CD4-positive, alpha-beta T cell treated with Interferon gamma for 1 hour (primary cell): ENCODE measurements around the gene WTIP.
"Not testable (repeated sequence)": the region's sequence is repeated elsewhere in the genome, so short reads cannot be mapped to it uniquely, and the experiment has no call there.

Source experiments
- DNase-seq: peaks from one replicate; pipeline ENCODE4 v3.0.0-alpha.2; 2020

WTIP gene

GRCh38 chr19:34480971-34481841 is at the start of gene WTIP:
TSS of gene WTIP (plus strand) at chr19:34481758. CDS start at chr19:34481975, 217 bp downstream.
- DNase-seq = no peak

DNA sequence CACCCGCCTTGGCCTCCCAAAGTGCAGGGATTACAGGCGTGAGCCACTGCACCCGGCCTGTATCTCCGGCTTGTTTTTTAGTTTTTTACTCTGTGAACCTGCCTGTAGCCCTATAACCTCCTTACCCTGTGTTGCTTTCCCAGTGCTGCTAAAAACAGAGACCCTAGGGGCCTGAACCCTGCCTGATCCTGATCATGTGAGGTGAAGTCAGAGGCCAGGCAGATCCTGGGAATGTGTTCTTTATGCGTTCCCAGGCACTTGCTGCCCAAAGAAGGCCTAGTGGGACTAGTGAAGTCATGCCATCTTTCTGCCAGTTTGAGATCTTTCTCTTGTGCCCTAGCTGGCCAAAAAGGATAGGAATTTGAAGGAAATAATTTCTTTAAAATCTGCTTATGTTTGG is 48.8 kb upstream of the WTIP start:
- DNase-seq = no peak

GRCh38 chr19:34436716-34437115 is 44.8 kb upstream of the WTIP start:
- no peak for DNase-seq

DNA sequence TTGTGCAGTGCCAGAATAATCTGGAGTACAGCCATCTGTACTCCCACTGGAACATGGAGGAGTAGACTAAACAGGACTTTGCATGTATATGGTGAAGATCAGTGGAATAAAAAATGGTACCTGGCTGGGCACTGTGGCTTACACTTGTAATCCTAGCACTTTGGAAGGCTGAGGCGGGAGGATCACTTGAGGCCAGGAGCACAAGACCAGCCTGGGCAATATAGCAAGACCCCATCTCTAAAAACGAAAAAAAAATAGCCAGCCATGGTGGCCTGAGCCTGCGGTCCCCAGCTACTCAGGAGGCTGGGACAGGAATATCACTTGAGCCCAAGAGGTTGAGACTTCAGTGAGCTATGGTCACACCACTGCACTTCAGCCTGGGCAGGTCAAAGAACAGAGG is 33.4 kb upstream of the WTIP start:
- DNase-seq = no peak

- DNase-seq = no peak
These were observed 28.8 kb upstream of the WTIP start for GRCh38 chr19:34452723-34453122.

DNA sequence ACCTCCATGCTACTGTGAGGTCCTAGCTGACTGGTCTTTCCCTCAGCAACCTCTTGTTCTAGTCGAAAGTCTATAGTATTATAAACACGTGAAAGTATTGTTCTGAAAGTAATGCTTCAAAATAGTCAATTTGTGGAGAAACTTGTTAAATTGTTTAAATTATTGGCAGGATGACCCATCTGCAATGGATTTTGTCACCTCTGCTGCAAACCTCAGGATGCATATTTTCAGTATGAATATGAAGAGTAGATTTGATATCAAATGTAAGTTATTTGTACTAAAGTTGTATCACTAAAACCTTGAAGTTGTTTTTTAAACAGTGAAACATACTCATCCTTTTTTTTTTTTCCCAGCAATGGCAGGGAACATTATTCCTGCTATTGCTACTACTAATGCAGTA is 27.5 kb upstream of the WTIP start:
- DNase-seq = no peak

GRCh38 chr19:34454685-34455084 is 26.9 kb upstream of the WTIP start:
- DNase-seq = no peak

GRCh38 chr19:34455783-34456480 is 25.6 kb upstream of the WTIP start:
- DNase-seq = not testable (repeated sequence)

GRCh38 chr19:34457446-34457845 is 24.1 kb upstream of the WTIP start:
- DNase-seq = no peak

DNA sequence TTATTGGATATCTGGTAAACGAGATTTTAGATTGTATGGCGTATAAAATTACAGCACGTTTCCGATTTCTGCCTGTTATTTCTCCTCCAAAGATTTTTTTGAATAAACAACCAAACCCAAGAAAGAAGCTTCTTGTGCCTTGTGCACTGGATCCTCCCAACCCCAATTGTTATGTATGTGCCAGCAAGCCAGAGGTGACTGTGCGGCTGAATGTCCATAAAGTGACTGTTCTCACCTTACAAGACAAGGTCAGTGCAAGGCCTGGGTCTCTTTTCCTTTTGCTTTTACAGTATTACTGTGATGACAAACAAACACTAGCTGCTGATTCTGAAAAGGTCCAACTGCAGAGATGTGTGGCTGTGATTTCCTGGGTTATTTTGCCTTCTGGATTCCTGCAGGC is 22.9 kb upstream of the WTIP start:
- DNase-seq = no peak

- DNase-seq = no peak
These were observed 21.9 kb upstream of the WTIP start for GRCh38 chr19:34459614-34460013.

DNA sequence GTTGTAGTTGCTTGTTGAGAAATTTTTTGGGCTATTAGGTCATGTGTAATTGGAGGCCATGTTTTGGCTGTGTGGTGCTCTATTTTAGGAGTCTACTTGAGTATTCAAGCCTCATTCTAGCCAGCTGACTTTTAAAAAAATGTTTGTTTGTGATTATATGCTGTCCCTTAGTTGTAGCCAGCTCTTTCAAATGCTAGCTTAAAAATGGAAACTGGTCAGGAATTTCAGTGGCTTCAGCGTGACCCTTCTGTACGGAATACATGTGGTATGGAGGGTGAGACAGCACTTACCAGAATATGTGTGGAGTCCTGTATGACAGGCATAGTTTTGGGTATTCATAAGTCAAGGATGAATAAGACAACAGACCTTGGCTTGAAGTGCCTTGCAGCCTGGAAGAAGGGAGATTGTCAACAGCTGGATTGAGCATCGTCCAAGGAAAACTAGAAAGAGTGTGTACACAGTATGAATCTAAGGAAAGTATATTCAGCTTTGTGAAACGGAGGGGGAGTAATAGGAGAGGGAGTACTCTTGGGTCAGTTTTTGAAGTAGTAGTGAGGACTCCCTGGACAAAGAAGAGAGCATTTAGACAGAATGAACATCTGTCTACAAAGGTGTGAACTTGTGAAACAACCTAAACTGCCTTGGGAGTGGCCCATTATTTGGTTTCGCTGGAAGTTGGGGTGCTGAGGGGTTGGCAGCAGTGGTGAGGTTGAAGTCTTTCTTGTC is 20.0 kb upstream of the WTIP start:
- no peak for DNase-seq

- DNase-seq = not testable (repeated sequence)
These were observed 16.8 kb upstream of the WTIP start for GRCh38 chr19:34464785-34465184.

DNA sequence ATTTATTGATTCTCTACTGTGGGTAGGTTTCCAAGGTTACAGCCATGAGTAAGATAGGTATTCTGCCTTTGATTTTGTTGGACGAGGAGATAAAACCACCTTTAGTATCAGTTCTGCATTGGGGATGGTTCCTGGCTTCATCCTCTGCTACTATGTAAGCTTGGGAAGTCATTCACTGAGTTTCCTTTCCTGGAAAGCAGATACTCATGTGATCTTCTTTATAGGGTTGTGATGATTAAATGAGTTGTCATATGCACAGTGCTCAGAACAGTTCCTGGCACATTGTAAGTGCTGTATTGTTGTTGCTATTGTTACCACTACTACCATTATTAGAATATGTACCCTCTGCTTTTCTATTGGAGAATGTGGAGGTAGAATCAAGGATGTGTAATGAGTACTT is 13.1 kb upstream of the WTIP start:
- no peak for DNase-seq

- not testable (repeated sequence) for DNase-seq
These were observed 12.5 kb upstream of the WTIP start for GRCh38 chr19:34469026-34469425.

DNA sequence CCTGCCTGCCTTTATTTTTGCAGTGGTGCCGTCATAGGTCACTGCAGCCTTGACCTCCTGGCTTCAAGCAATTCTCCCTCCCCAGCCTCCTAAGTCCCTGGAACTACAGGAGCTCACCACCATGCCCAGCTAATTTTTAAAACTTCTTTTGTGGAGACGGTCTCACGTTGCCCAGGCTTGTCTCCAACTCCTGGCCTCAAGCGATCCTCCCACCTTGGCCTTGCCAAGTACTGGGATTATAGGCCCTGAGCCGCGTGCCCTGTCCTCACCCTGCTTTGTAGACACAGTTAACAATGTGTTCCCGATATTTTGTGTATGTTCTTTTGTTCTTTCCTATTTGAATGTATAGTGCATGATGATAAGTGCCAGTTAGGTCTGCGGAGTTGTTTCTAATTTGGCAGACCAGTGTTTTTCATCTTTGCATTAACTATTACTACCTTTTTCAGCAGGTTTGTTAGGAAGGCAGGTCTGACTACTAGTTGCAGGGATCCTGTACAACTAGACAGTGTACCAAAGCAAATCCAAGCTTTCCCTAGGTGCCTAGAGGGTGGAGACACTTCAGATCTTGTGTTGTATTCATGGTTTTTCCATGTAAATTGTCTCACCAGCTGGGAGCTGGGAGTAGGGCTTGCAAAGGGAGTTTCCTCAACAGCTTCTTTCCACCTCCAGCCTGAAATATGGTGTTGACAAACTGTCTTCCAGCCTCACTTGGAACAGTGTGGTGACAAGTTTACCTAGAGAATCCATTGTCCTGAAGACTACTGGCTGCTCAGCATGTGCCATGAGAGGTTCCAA is 9.5 kb upstream of the WTIP start:
- DNase-seq = no peak

- no peak for DNase-seq
These were observed 7.1 kb upstream of the WTIP start for GRCh38 chr19:34474233-34474989.

- DNase-seq = no peak
These were observed 6.3 kb upstream of the WTIP start for GRCh38 chr19:34475026-34475974.

DNA sequence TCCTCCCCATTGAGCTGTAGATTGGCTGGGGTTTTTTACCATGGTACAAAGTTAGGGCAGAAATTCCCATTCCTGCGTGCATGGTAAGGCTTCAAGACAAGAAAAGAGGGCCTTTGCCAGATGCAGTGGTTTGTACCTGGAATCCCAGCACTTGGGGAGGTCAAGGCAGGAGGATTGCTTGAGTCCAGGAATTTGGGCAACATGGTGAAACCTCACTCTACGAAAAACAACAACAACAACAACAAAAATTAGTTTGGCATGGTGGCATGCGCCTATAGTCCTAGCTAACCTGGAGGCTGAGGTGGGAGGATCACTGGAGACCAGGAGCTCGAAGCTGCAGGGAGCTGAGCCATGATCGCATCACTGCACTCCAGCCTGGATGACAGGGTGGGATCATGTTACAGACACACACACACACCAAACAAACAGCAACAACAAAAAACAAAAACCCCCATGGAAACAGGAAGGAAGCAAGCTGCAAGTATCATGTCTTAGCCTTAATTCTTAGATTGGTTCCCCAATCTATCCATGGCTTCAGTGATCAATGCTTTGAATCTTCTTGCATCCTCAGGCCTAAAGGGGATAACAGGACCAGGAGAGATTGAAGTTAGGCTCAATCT is 5.5 kb upstream of the WTIP start:
- no peak for DNase-seq

- not testable (repeated sequence) for DNase-seq
These were observed 3.1 kb upstream of the WTIP start for GRCh38 chr19:34478496-34478895.
